Parathyroid adenoma (tissue), 2 donors: ENCODE data around the gene KLK15.

Source experiments
- H2AFZ ChIP-seq: fragments of 300-600 bp; sonication (generic); one replicate; pipeline ENCODE4 v1.7.0; 2017; ENCODE audit warnings: antibody characterized with exemption, mild to moderate bottlenecking
- H3K27ac ChIP-seq: fragments of 300-600 bp; sonication (generic); one replicate; pipeline ENCODE4 v1.7.0; 2017
- H3K27me3 ChIP-seq: fragments of 300-600 bp; sonication (generic); one replicate; pipeline ENCODE4 v1.7.0; 2017; ENCODE audit warnings: low read length; ENCODE audit not compliant: control insufficient read depth, insufficient read depth
- H3K36me3 ChIP-seq: fragments of 300-600 bp; sonication (generic); one replicate; pipeline ENCODE4 v1.7.0; 2017; ENCODE audit warnings: low read length; ENCODE audit not compliant: control insufficient read depth, insufficient read depth
- H3K4me1 ChIP-seq: fragments of 300-600 bp; sonication (generic); one replicate; pipeline ENCODE4 v1.7.0; 2017; ENCODE audit warnings: control low read depth
- H3K4me2 ChIP-seq: fragments of 300-600 bp; sonication (generic); one replicate; pipeline ENCODE4 v1.7.0; 2017; ENCODE audit warnings: low read length
- H3K4me3 ChIP-seq: fragments of 300-600 bp; sonication (generic); one replicate; pipeline ENCODE4 v1.7.0; 2017; ENCODE audit warnings: low read depth, low read length
- H3K79me2 ChIP-seq: fragments of 300-600 bp; sonication (generic); one replicate; pipeline ENCODE4 v1.7.0; 2017; ENCODE audit warnings: control low read depth
- H3K9ac ChIP-seq: fragments of 300-600 bp; sonication (generic); one replicate; pipeline ENCODE4 v1.7.0; 2017; ENCODE audit warnings: mild to moderate bottlenecking
- H3K9me3 ChIP-seq: fragments of 300-600 bp; sonication (generic); one replicate; pipeline ENCODE4 v1.7.0; 2017; ENCODE audit warnings: low read length; ENCODE audit not compliant: control insufficient read depth
- CTCF ChIP-seq: fragments of 300-600 bp; sonication (generic); IDR thresholded peaks from one replicate; pipeline ENCODE4 v1.7.0; 2017; ENCODE audit warnings: antibody characterized with exemption, mild to moderate bottlenecking
- donor health status: primary hyperparathyroidism.

Gene KLK15

DNA sequence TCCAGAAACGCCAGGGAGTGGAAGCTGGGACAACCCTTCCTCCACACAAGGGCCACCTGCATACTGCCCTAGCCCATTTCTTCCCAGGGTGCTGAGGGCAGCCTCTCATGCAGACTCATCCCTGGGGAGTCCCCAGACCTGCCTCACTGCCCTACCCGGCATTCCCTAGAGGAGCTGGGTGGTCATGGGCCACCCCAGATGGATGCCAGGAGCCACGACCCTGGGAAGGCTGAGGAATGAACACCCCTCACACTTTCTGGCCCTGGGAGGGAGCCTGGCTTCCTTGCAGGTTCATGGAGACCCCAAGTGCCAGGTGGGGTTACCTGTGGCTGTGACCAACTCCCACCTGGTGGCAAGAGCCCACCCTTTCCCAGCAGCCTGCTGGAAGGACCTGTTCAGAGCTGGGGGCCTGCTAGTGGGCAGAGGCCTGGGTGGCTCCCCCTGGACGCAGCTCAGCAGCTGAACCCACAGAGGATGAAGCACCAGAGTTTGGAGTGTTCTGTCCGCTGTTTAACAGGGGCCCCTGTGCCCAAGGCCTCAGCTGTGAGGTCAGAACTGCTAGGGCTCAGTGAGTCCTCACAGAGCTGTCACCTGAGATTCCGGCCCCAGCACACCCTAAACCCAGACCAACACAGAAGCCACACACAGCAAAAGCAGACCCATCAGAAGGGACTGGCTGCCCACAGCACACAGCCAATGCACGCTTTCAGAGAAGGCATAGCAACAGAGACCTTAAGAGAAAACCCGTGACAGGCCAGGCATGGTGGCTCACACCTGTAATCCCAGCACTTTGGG lies 36.5 kb downstream of the KLK15 start:
- no peak for TF ChIP-seq CTCF
- Histone ChIP-seq H3K27ac (no peak overlapping the region), H3K9me3 (no peaks in the 10 kb centered on the region), H3K36me3 (no peaks in the 10 kb centered on the region), H3K27me3 (no peaks in the 10 kb centered on the region), H3K79me2 (no peaks in the 10 kb centered on the region), H3K4me2 (no peak overlapping the region), H3K9ac (no peak overlapping the region), H3K4me3 (no peak overlapping the region), H2AFZ (no peak overlapping the region), H3K4me1 (no peaks in the 10 kb centered on the region)

- Histone ChIP-seq H3K9ac (no peak overlapping the region), H3K9me3 (no peaks in the 10 kb centered on the region), H3K4me3 (no peak overlapping the region), H3K4me2 (no peak overlapping the region), H3K36me3 (no peaks in the 10 kb centered on the region), H2AFZ (no peak overlapping the region), H3K79me2 (no peaks in the 10 kb centered on the region), H3K4me1 (no peaks in the 10 kb centered on the region), H3K27ac (no peak overlapping the region), H3K27me3 (no peaks in the 10 kb centered on the region)
- no peak for TF ChIP-seq CTCF
Observed at GRCh38 chr19:50796128-50796633, 37.2 kb downstream of the KLK15 start.

DNA sequence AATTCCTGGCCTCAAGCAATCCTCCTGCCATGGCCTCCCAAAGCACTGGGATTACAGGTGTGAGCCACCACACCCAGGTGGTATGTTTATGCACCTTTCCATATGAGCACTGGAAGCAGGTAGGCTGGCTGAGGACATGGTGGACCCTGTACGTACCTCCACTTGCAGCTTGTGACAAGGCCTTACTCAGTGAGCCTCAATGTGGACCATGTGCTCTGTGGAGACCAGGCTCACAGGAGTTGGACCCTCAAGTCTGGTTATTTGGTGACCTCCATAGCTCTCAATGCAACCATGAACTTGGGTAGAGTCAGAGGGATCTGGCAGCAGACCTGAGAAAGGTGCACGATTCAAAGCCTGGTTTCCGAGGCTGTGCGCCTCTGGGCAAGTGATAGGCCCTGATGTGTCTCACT lies 37.7 kb downstream of the KLK15 start:
- H2AFZ ChIP-seq: no peak overlapping the region
- H3K27ac ChIP-seq: no peak overlapping the region
- no peaks in the 10 kb centered on the region for H3K9me3 ChIP-seq
- H3K4me3 ChIP-seq: no peak overlapping the region
- no peaks in the 10 kb centered on the region for H3K27me3 ChIP-seq
- TF ChIP-seq CTCF: no peak
- no peak overlapping the region for H3K4me2 ChIP-seq
- no peaks in the 10 kb centered on the region for H3K36me3 ChIP-seq
- H3K9ac ChIP-seq: no peak overlapping the region
- no peaks in the 10 kb centered on the region for H3K79me2 ChIP-seq
- no peaks in the 10 kb centered on the region for H3K4me1 ChIP-seq

GRCh38 chr19:50794876-50795663 lies 38.3 kb downstream of the KLK15 start:
- no peak overlapping the region for H2AFZ ChIP-seq
- H3K79me2 ChIP-seq: no peaks in the 10 kb centered on the region
- no peak overlapping the region for H3K27ac ChIP-seq
- no peaks in the 10 kb centered on the region for H3K27me3 ChIP-seq
- H3K9me3 ChIP-seq: no peaks in the 10 kb centered on the region
- H3K4me1 ChIP-seq: no peaks in the 10 kb centered on the region
- H3K36me3 ChIP-seq: no peaks in the 10 kb centered on the region
- no peak for TF ChIP-seq CTCF
- H3K4me3 ChIP-seq: no peak overlapping the region
- no peak overlapping the region for H3K4me2 ChIP-seq
- no peak overlapping the region for H3K9ac ChIP-seq
